Ascending aorta (tissue), 2 donors: ENCODE data around the gene RILP. TPM values are rescaled to one million over a fixed set of nuclear protein-coding genes. Genes with fewer than 3 reads are reported as not detected.

Source experiments
- DNase-seq, 2 donors: peaks; one replicate each; pipeline ENCODE4 v3.0.0-alpha.2; 2019; ENCODE audit warnings: low spot score in 2 of 2
- H3K27ac ChIP-seq, 2 donors: fragments of 200-600 bp; sonication (generic); one replicate each; pipeline ENCODE4 v1.5.1; 2016 to 2017; ENCODE audit warnings: mild to moderate bottlenecking in 1 of 2
- H3K27me3 ChIP-seq: fragments of 200-600 bp; sonication (generic); one replicate; pipeline ENCODE4 v1.5.1; 2017
- H3K36me3 ChIP-seq, 2 donors: fragments of 200-600 bp; sonication (generic); one replicate each; pipeline ENCODE4 v1.5.1; 2016
- H3K4me1 ChIP-seq, 2 donors: fragments of 200-600 bp; sonication (generic); one replicate each; pipeline ENCODE4 v1.5.1; 2016 to 2017; ENCODE audit warnings: mild to moderate bottlenecking in 1 of 2
- H3K4me3 ChIP-seq, 2 donors: fragments of 200-600 bp; sonication (generic); one replicate each; pipeline ENCODE4 v1.5.1; 2016 to 2017; ENCODE audit warnings: mild to moderate bottlenecking in 1 of 2
- H3K9me3 ChIP-seq, 2 donors: fragments of 200-600 bp; sonication (generic); one replicate each; pipeline ENCODE4 v1.5.1; 2016
- intact Hi-C: fragments of 100-400 bp; cut with DNase I; formaldehyde crosslinking; loops from one replicate; pipeline ENCODE4 v1.15.1; 2023
- total RNA-seq: library from RNA; depleted of rRNA; stranded (reverse); fragments of >200 nt; gene quantifications from one replicate; pipeline ENCODE4 v1.1.0, GENCODE V29; 2016
- TF ChIP-seq, protein P1 (sequence below), 3 experiments: fragments of 200-600 bp in 2 of 3; fragments of 450-650 bp in 1 of 3; sonication (generic) in 2 of 3; IDR thresholded peaks; one replicate each; pipeline ENCODE4 v1.5.1; 2016 to 2019; ENCODE audit warnings: antibody characterized with exemption in 3 of 3, mild to moderate bottlenecking in 1 of 3, moderate library complexity in 1 of 3

RILP gene
- total RNA-seq, 1 donor from 2014 or later = 103 TPM

DNA sequence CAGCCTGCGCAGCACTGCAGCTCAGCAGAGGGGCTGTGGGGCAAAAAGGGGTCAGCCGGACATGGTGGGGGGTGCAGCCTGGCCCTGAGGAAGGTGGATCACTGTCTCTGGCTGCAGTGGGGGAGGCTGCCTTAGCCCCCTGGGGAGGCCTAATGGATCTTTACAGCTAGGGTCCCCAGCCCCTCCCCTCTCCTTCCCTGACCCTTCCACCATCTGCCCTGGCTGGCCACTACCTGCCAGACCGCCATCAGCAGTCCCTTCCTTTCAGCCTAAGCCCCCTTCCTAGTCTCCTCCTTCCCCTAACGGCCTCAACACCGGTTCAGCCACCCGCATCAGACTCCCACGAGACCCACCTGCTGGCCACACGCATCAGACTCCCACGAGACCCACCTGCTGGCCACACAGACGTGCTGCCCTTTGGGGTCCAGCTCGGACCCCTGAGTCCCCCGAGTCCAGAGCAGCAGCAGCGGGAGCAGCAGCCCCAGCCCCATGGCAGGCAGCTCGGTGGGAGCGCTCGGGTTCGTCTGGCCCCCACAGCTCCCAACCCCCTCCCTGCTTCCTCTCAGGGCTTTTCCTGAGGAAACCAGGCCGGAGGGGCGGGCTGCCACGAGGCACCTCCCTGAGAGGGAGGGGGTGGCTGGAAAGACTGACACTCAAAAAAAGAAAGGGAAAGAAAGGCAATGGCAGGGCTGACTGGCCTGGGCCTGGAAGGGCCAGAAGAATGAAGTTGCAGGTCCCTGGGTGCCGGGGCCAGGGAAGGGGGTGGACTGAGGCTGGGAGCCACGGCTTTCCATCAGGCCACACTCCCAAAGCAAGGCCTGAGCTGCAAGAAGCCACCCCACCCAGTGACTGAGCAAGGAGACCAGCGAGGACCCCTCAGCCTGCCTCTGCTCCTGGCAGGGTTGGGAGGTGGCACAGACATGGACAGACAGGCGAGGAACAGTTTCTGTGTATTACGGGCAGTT is 4.2 kb downstream of the RILP start, which contains the start of gene SCARF1:
TSS of gene SCARF1 (minus strand) at position 526 of the 965 bp plus-strand sequence. CDS start at position 491, 35 bp downstream.
- Histone ChIP-seq H3K27ac (peak within 1 kb of the TSS; percentile 18 to 50), H3K36me3 (peaks cover under 1 to 3% of the 10 kb centered on the region in 2 donors), H3K4me3 (peak within 1 kb of the TSS; percentile 23 to 48), H3K27me3 (no peaks in the 10 kb centered on the region), H3K4me1 (peaks cover 6 to 23% of the 10 kb centered on the region in 2 donors), H3K9me3 (no peaks in the 10 kb centered on the region)
- intact Hi-C loops = loop anchor here (5.0 kb wide), 1 partner anchor 378 kb away; no protein-coding TSS in a partner anchor
- peak in 1 of 2 donors; percentile 70 for DNase-seq
- TF ChIP-seq, protein P1, sequence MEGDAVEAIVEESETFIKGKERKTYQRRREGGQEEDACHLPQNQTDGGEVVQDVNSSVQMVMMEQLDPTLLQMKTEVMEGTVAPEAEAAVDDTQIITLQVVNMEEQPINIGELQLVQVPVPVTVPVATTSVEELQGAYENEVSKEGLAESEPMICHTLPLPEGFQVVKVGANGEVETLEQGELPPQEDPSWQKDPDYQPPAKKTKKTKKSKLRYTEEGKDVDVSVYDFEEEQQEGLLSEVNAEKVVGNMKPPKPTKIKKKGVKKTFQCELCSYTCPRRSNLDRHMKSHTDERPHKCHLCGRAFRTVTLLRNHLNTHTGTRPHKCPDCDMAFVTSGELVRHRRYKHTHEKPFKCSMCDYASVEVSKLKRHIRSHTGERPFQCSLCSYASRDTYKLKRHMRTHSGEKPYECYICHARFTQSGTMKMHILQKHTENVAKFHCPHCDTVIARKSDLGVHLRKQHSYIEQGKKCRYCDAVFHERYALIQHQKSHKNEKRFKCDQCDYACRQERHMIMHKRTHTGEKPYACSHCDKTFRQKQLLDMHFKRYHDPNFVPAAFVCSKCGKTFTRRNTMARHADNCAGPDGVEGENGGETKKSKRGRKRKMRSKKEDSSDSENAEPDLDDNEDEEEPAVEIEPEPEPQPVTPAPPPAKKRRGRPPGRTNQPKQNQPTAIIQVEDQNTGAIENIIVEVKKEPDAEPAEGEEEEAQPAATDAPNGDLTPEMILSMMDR (IDR thresholded peaks at IDR 0.05) = no peak

DNA sequence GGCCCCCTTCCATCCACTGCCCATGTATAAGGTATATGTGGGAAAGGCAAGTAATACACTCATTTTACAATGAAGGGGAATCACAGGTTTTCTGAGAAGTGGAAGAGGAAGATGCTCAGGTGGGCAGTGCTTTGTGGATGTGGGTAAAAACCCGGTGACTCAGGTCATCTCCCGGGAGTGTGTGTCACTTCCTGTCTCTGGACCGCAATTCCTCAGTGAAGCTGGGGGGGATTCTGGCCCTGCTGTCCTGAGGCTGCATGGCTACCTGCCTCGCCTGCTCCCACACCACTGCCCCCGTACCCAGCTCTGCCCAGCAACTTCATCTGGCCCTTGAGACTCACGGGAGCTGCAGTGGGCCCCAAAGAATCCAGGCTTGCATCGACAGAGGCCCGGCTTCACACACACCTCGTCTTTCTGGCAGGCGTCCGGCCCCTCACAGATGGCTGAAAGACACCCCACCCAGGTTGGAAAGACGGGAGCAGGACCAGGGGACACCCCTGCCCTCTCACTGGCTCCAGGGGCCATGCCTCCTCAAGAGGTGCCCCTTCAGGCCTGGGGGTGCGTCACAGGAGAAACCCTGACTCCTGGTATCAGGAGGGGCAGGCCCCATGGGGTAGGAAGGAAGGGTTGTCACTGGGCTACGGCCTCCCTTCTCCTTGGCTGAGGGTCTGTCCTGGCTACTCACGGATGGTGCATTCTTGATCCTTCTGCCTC is 5.0 kb downstream of the RILP start:
- Histone ChIP-seq H3K4me1 (peaks cover 2 to 17% of the 10 kb centered on the region in 2 donors), H3K36me3 (no peaks in the 10 kb centered on the region), H3K27me3 (no peaks in the 10 kb centered on the region), H3K27ac (peak overlapping the region; percentile 18 to 56), H3K9me3 (no peaks in the 10 kb centered on the region), H3K4me3 (peak overlapping the region; percentile 23 to 73)
- DNase-seq = no peak
- TF ChIP-seq, protein P1 (IDR thresholded peaks at IDR 0.05) = no peak
- intact Hi-C loops = loop anchor here (5.0 kb wide), 1 partner anchor 377 kb away; no protein-coding TSS in a partner anchor

DNA sequence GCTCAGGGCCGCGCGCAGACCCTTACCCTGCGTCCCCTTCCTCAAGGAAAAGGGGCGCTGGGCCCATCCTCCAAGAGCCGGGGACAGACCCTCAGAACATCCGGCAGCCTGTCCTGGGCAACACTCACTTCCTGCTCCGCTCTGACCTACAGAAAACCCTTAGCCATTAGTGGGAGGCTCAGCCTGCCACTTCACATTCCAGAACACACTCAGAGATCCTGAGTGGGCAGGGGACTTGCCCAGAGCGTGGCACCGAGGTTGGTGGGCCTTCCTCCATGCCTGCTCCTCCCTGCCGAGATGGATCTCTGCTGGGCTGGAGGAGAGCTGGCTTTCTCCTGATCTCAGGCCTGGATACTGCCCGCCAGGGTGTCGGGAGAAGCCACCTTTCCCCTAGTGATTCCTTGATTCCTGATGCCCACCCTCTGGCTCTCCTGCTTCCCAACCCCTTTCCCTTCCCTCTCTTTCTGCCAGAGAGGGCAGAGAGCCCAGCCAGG is 5.6 kb downstream of the RILP start:
- Histone ChIP-seq H3K9me3 (no peaks in the 10 kb centered on the region), H3K27me3 (no peaks in the 10 kb centered on the region), H3K36me3 (no peaks in the 10 kb centered on the region), H3K4me3 (peak overlapping the region; percentile 44 to 73), H3K4me1 (peaks cover 2 to 17% of the 10 kb centered on the region in 2 donors), H3K27ac (peak overlapping the region; percentile 15 to 56)
- TF ChIP-seq, protein P1 (IDR thresholded peaks at IDR 0.05) = no peak
- DNase-seq = no peak
- intact Hi-C loops = no loop called here

DNA sequence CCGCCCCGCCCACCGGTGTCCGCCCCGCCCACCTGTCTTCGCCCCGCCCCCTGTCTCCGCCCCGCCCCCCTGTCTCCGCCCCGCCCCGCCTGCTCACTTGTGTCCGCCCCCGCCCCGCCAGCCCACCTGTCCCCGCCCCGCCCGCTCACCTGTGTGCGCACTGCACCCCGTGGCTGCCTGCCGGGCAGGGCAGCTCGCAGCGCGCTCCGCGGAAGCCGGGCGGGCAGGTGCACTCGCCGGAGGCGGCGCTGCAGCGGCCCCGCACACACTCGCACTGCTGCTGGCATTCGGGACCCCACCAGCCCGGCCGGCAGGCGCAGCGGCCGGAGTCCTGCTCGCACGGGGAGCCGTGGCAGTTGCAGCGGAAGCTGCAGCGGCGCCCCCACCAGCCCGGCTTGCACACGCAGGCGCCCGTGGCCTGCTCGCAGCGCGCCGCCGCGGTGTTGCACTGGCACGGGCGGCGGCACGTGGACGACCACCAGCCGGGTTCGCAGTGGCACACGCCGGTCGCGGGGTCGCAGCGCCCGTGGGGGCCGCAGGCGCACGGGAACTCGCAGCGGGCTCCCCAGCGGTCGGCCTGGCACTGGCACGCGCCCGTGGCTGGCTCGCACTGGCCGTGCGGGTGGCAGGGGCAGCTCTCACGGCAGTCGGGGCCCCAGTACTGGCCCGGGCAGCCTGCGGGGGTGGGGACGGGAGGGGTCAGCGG is 6.2 kb downstream of the RILP start:
- intact Hi-C loops = no loop called here
- DNase-seq = no peak
- Histone ChIP-seq H3K27ac (peak overlapping the region in 1 of 2 donors; percentile 15), H3K4me3 (peak overlapping the region; percentile 44 to 73), H3K4me1 (peaks cover 2 to 14% of the 10 kb centered on the region in 2 donors), H3K36me3 (no peaks in the 10 kb centered on the region), H3K9me3 (no peaks in the 10 kb centered on the region), H3K27me3 (no peaks in the 10 kb centered on the region)
- TF ChIP-seq, protein P1 (IDR thresholded peaks at IDR 0.05) = no peak

DNA sequence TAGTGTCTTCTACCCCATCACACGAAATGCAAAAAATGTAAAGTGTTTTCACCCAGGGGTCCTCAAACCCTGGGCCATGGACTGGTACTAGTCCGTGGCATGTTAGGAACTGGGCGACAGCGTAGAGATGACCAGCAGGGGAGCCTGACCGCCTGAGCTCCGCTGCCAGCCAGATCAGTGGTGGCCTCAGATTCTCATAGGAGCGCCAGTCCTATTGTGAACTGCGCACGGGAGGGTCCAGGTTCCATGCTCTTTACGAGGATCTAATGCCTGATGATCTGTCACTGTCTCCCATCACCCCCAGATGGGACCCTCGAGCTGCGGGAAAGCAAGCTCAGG is 8.6 kb downstream of the RILP start:
- Histone ChIP-seq H3K27ac (no peak overlapping the region), H3K27me3 (no peaks in the 10 kb centered on the region), H3K4me3 (no peak overlapping the region), H3K36me3 (no peaks in the 10 kb centered on the region), H3K9me3 (no peaks in the 10 kb centered on the region), H3K4me1 (peaks cover 2 to 6% of the 10 kb centered on the region in 2 donors)
- TF ChIP-seq, protein P1 (IDR thresholded peaks at IDR 0.05) = no peak
- intact Hi-C loops = no loop called here
- DNase-seq = no peak
